ENCODE measurements around the gene SEC14L2. TPM values are rescaled to one million over a fixed set of nuclear protein-coding genes. Genes with fewer than 3 reads are reported as not detected.

SEC14L2 gene
- total and polyA plus RNA-seq, 2 of the 8 experiments (the other 6 are each of a cell fraction or from before 2014, with no cell fraction given) = 2.8 to 3.2 TPM

DNA sequence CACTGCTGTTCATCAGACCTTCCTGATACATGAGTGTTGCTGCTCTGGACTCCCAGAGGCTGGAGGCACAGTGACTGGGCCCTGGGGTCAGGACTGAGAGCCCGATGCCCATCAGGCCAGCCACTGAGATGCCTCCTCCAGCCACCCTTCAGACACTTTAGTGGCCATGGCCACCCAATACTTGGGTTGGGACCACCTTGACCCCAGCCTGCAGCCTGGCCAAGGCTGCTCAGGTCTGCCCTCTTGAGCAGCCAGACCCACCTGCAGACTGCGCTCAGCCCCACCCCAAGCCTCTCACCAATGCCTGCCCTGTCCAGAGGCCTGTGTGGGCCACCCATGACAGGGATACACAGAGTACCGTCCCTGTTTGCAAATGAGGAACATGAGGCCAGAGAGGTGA lies 13.8 kb upstream of the SEC14L2 start:
- no peak for DNase-seq (ENCODE audit: low read depth in 1 of 2, low spot score in 2 of 2)
- CTCF ChIA-PET (ENCODE audit: partially characterized antibody) = interaction anchor here (0.7 to 2.5 kb wide), 10 partner anchors 9 to 95 kb away, joined by 3 to 10 read pairs (median 5); no protein-coding TSS in a partner anchor
- POLR2A ChIA-PET (ENCODE audit: partially characterized antibody) = interaction anchor here (1.1 to 3.6 kb wide), 5 partner anchors 10 to 35 kb away, joined by 3 to 14 read pairs (median 4); partner anchors contain the start of genes CCDC157 and SF3A1
- H3K9me3 ChIP-seq (ENCODE audit: insufficient read depth in 2 of 2, low read depth in 1 of 2, low read length in 1 of 2) = no peaks in the 10 kb centered on the region
- no peaks in the 10 kb centered on the region; a peak in 1 of 4 replicates for H3K79me2 ChIP-seq (ENCODE audit: control insufficient read depth in 1 of 2, insufficient read depth in 2 of 2, low read length in 2 of 2)
- no peak overlapping the region for H3K56ac ChIP-seq (replicated peaks; ENCODE audit: insufficient read length, low read depth, low read length)
- no peak overlapping the region for H2AFZ ChIP-seq (ENCODE audit: low read length)
- peaks cover 0 to 7% (median 2%) of the 10 kb centered on the region in 4 experiments; a peak in 4 of 7 replicates for H3K4me1 ChIP-seq (replicated peaks in 1 of 4; ENCODE audit: control insufficient read depth in 3 of 4, insufficient read depth in 4 of 4, low read length in 3 of 4)
- TF ChIP-seq, protein P1, sequence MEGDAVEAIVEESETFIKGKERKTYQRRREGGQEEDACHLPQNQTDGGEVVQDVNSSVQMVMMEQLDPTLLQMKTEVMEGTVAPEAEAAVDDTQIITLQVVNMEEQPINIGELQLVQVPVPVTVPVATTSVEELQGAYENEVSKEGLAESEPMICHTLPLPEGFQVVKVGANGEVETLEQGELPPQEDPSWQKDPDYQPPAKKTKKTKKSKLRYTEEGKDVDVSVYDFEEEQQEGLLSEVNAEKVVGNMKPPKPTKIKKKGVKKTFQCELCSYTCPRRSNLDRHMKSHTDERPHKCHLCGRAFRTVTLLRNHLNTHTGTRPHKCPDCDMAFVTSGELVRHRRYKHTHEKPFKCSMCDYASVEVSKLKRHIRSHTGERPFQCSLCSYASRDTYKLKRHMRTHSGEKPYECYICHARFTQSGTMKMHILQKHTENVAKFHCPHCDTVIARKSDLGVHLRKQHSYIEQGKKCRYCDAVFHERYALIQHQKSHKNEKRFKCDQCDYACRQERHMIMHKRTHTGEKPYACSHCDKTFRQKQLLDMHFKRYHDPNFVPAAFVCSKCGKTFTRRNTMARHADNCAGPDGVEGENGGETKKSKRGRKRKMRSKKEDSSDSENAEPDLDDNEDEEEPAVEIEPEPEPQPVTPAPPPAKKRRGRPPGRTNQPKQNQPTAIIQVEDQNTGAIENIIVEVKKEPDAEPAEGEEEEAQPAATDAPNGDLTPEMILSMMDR (IDR thresholded peaks at IDR 0.05; ENCODE audit: control extremely low read depth in 1 of 3, insufficient read depth in 1 of 3, low read depth in 1 of 3, low read length in 3 of 3) = peak in 1 of 3 experiments; percentile 6; a peak in 1 of 4 replicates
- no peak for TF ChIP-seq KDM1A (IDR thresholded peaks at IDR 0.05; ENCODE audit: borderline replicate concordance, low read length)
- H4K91ac ChIP-seq (replicated peaks; ENCODE audit: insufficient read length, low read length) = no peak overlapping the region
- H3K27me3 ChIP-seq (replicated peaks in 1 of 4; ENCODE audit: control insufficient read depth in 3 of 4, extremely low read depth in 1 of 4, insufficient read depth in 3 of 4, low read length in 3 of 4) = no peaks in the 10 kb centered on the region
- H3K36me3 ChIP-seq (ENCODE audit: control insufficient read depth in 2 of 4, insufficient read depth in 4 of 4, low read length in 3 of 4) = peaks cover 0 to 4% (median under 1%) of the 10 kb centered on the region in 4 experiments; a peak in 3 of 8 replicates
- H2BK120ac ChIP-seq (replicated peaks; ENCODE audit: low read depth, low read length) = no peak overlapping the region
- peaks cover 2% of the 10 kb centered on the region in 2 experiments for H4K20me1 ChIP-seq (replicated peaks in 1 of 2; ENCODE audit: control insufficient read depth in 1 of 2, insufficient read depth in 2 of 2, low read length in 2 of 2)
- H2BK5ac ChIP-seq (ENCODE audit: low read depth, low read length) = no peak overlapping the region
- no peak overlapping the region for H3K14ac ChIP-seq (ENCODE audit: insufficient read length)
- no peak overlapping the region for H3K27ac ChIP-seq (ENCODE audit: low read depth, low read length)
- H2BK15ac ChIP-seq (ENCODE audit: low read length) = no peak overlapping the region
- WGBS, 2 experiments (ENCODE audit: extremely low coverage in 1 of 2, insufficient coverage in 1 of 2, insufficient read length in 1 of 2, insufficient replicate concordance in 2 of 2, low coverage in 1 of 2, low lambda C conversion rate in 2 of 2, missing lambda C conversion rate in 1 of 2) = 81% methylated on average over 3 of the region's 3 CpGs; no CpG with 5 or more reads in 1 of the 2 experiments
- no peak overlapping the region for H3K4me3 ChIP-seq (ENCODE audit: extremely low read depth in 1 of 4, insufficient read depth in 2 of 4, low read depth in 3 of 4, low read length in 4 of 4)
- H2AK5ac ChIP-seq (ENCODE audit: low read depth, low read length) = no peak overlapping the region
- peaks cover 4% of the 10 kb centered on the region; the same call in 1 of the 2 replicates for H3K23me2 ChIP-seq (ENCODE audit: low read depth, low read length)
- no peak overlapping the region for H2BK20ac ChIP-seq (ENCODE audit: low read length)
- H3K23ac ChIP-seq (ENCODE audit: insufficient read length) = no peak overlapping the region
- no peak overlapping the region for H3K4ac ChIP-seq (replicated peaks; ENCODE audit: insufficient read length, low read depth, low read length)
- H3K79me1 ChIP-seq (ENCODE audit: low read depth, low read length) = no peaks in the 10 kb centered on the region
- H3K9ac ChIP-seq (replicated peaks in 1 of 4; ENCODE audit: extremely low read depth in 1 of 4, low read depth in 3 of 4, low read length in 3 of 4) = no peak overlapping the region
- H4K5ac ChIP-seq (ENCODE audit: insufficient read length, low read depth, low read length) = no peak overlapping the region
- H3K18ac ChIP-seq (ENCODE audit: extremely low read depth, low read length) = no peak overlapping the region
- H3K4me2 ChIP-seq (ENCODE audit: insufficient read depth in 1 of 2, low read depth in 2 of 2, low read length in 2 of 2) = no peak overlapping the region
- no peak overlapping the region for H2BK12ac ChIP-seq (ENCODE audit: low read depth, low read length)
- H4K8ac ChIP-seq (ENCODE audit: extremely low read depth, insufficient read depth, low read length) = no peak overlapping the region
- FAIRE-seq = no peak
